ENCODE data around the gene CELSR1.
"Not testable (repeated sequence)": the region's sequence is repeated elsewhere in the genome, so short reads cannot be mapped to it uniquely, and the experiment has no call there.

The CELSR1 gene

GRCh38 chr22:46532416-46532815 is 5.0 kb downstream of the CELSR1 start:
- no peak for DNase-seq (ENCODE audit: low read depth in 2 of 2)

GRCh38 chr22:46531581-46532175 is 5.7 kb downstream of the CELSR1 start:
- no peak for DNase-seq (ENCODE audit: low read depth in 2 of 2)

- DNase-seq (ENCODE audit: low read depth in 2 of 2) = no peak
Observed at GRCh38 chr22:46528121-46528610, 9.3 kb downstream of the CELSR1 start.

- no peak for DNase-seq (ENCODE audit: low read depth in 2 of 2)
Observed at GRCh38 chr22:46526244-46526839, 11.1 kb downstream of the CELSR1 start.

GRCh38 chr22:46525389-46526243 is 11.8 kb downstream of the CELSR1 start:
- DNase-seq (ENCODE audit: low read depth in 2 of 2) = no peak

- no peak for DNase-seq (ENCODE audit: low read depth in 2 of 2)
Observed at GRCh38 chr22:46524203-46524740, 13.1 kb downstream of the CELSR1 start.

- no peak for DNase-seq (ENCODE audit: low read depth in 2 of 2)
Observed at GRCh38 chr22:46522797-46523196, 14.6 kb downstream of the CELSR1 start.

GRCh38 chr22:46521994-46522393 is 15.4 kb downstream of the CELSR1 start:
- no peak for DNase-seq (ENCODE audit: low read depth in 2 of 2)

GRCh38 chr22:46520880-46521279 is 16.5 kb downstream of the CELSR1 start:
- no peak for DNase-seq (ENCODE audit: low read depth in 2 of 2)

GRCh38 chr22:46519377-46519776 is 18.0 kb downstream of the CELSR1 start:
- no peak for DNase-seq (ENCODE audit: low read depth in 2 of 2)

GRCh38 chr22:46518542-46519325 is 18.7 kb downstream of the CELSR1 start:
- DNase-seq (ENCODE audit: low read depth in 2 of 2) = no peak

- no peak for DNase-seq (ENCODE audit: low read depth in 2 of 2)
Observed at GRCh38 chr22:46518038-46518437, 19.4 kb downstream of the CELSR1 start.

- DNase-seq (ENCODE audit: low read depth in 2 of 2) = no peak
Observed at GRCh38 chr22:46517255-46517761, 20.1 kb downstream of the CELSR1 start.

- DNase-seq (ENCODE audit: low read depth in 2 of 2) = no peak
Observed at GRCh38 chr22:46516638-46517037, 20.8 kb downstream of the CELSR1 start.

- DNase-seq (ENCODE audit: low read depth in 2 of 2) = not testable (repeated sequence)
Observed at GRCh38 chr22:46516112-46516487, 21.3 kb downstream of the CELSR1 start.

GRCh38 chr22:46515208-46516111 is 22.0 kb downstream of the CELSR1 start:
- DNase-seq (ENCODE audit: low read depth in 2 of 2) = no peak

- DNase-seq (ENCODE audit: low read depth in 2 of 2) = no peak
Observed at GRCh38 chr22:46514592-46515207, 22.7 kb downstream of the CELSR1 start.

- DNase-seq (ENCODE audit: low read depth in 2 of 2) = no peak
Observed at GRCh38 chr22:46513908-46514550, 23.4 kb downstream of the CELSR1 start.

- no peak for DNase-seq (ENCODE audit: low read depth in 2 of 2)
Observed at GRCh38 chr22:46512683-46513082, 24.7 kb downstream of the CELSR1 start.

- DNase-seq (ENCODE audit: low read depth in 2 of 2) = no peak
Observed at GRCh38 chr22:46512039-46512370, 25.4 kb downstream of the CELSR1 start.
